Head of caudate nucleus (tissue), 42 donors: Measurements from ENCODE around the gene RSPO4.
A peak's percentile ranks its signal among the peaks of the same experiment; 100 is the strongest.
"Not testable (repeated sequence)": the region's sequence is repeated elsewhere in the genome, so short reads cannot be mapped to it uniquely, and the experiment has no call there.

Experiments used
- DNase-seq, 42 donors: peaks; one replicate each; pipeline versions ENCODE4 v3.0.0 to v3.0.0-alpha.2; 2020 to 2021; ENCODE audit warnings: mixed read lengths in 7 of 42
- intact Hi-C: fragments of 100-400 bp; cut with DNase I; formaldehyde crosslinking; loops from one replicate; pipeline ENCODE4 v1.15.0; 2022

Gene RSPO4

DNA sequence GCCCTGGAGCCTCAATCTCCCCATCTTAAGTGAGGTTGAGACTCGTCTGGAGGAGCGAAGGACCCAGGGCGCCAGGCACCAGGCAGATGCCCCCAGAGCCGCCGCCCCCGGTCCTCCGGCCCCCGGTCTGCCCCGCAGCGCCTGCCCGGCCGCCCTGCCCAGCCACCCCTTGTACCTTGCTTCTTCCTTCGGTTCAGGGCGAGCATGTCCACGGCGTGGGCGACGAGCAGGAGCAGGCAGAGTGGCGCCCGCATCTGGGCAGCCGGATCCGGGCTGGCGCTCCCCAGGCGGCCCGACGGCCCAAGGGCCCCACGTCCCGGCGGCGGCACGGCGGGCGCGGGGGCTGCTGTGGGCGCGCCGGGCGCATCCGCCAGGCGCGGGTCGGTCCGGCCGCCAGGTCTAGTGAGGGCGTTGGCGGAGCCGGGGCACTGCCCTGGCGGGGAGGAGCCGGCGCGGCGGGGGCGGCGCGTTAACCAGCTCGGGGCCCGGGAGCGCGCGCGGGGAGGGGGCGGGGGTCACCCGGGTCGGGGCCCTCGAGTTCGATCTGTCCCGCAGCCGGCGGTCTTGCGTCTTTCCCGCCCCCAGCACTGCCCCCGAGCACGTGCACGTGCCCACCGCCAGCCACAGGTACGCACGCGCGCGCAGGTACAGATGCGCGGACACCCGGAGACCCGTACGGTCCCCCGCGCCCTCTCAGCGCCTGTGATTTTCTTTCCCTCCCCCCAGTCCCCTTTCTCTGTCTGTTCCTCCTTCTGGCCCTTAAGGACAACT, at the start of gene RSPO4:
Gene RSPO4, minus strand, starts transcription at position 401 of the 771 bp plus-strand sequence. Its CDS starts 147 bp downstream, at position 254.
- peak in 9 of 42 donors; percentile 6 to 49 (median 28) for DNase-seq

DNA sequence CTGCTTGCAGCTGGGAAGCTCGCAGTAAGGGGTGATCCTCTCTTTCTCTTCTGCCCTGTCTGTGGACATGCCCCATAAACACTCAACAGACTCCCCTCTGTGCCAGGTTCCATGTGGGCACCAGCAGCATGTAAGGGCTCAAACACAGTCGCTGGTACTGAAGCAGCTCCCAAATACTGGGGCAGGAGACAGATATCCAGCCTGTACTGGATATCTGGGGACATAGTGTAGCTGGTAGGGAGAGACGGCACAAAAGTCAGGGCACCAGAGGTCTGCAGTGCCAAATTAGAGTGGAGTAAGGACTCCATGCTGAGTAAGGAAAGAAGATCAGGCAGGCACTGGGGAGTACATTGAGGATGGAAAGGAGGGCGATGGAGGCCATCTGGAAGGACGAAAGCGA, 48.3 kb upstream of the RSPO4 start:
- no peak for DNase-seq
- intact Hi-C loops: no loop called here

More for the DNA sequence above, at the start of gene RSPO4:
- intact Hi-C loops: no loop called here

DNA sequence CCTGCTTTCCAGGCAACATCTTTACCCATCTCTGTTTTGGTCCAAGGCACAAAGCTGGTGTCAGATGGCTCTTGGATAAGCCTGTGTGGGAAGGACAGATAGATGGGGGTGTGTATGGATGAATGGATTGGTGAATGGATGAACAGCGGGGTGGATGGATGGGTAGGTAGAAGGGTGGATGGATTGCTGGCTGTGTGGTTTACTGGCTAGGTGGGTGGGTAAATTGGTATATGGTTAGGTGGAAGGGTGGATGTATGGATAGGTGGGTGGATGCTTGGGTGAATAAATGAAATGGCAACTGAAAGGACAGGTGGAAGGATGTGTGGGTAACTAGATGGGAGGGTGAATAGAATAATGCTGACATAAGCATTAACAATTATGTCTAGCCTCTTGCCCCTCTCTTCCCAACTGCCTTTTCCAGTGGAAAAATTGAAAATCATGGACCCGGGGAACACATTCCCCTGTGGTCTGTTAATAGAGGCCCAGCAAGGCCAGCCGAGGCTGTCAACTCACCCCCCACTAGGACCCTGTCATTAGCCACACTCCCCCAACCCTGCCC, 43.8 kb upstream of the RSPO4 start:
- intact Hi-C loops: no loop called here

DNA sequence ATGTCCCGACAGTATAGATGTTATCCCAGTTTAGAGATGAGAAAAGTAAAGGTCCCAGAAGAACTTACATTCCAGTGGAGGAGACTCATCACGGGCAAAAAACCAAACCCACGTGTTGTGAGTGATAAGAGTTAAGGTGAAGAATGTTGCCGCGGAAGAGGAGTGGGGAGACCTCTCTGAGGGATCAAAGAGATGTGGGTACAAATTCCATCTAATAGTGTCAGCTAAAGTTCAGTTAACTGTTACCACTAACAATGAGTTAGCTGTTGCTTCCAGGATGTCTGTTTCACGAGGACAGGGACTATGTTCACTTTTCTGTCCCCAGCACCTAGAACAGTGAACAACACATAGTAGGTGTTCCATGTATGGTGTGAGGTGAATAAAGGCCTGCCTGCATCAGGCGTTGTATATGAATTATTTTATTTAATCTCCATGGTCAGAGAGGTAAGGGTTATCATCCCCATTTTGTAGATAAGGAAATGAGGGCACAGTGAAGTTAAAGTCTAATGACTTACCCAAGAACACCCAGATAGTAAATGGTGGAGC, 39.8 kb upstream of the RSPO4 start:
- DNase-seq: no peak

More for the DNA sequence above, 43.8 kb upstream of the RSPO4 start:
- no peak for DNase-seq

DNA sequence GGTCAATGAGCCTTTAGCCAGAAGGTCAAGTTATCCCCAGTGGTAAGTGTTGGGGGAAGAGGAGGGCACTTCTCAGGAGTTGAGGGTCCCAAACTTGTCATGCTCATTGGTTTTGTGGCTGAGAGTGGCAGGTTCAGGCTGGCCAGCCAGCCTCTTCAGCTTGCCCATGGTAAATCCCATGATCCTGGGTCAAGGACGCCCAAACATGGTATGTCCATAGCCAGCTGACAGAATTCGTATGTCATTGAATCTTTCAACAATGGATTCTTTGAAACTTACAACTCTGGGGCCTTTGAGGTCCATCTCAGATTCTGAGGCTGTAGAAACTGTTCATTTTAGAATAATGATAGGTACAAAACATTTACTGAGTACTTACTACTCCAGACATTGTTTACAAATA, 36.1 kb upstream of the RSPO4 start:
- intact Hi-C loops: no loop called here
- DNase-seq: no peak

More for the DNA sequence above, 39.8 kb upstream of the RSPO4 start:
- intact Hi-C loops: no loop called here

DNA sequence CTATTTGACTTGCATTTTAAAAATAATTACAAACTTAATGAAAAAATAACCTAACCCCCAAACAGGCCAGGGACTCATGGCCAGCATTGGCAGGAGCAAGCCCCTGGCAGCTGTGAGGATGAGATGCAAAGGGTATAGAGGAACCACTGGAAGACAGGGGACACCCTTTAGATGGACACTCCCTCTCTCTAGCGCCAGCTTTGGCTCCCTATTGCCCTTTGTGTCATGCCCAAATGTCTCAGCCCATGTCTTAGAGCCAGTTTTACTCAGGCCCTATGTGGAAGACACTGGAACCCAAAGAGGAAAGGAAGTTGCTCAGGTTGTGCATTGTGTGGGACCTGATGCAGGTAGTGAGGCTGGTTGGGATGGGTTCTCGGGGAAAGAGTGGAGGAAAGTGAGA, 34.9 kb upstream of the RSPO4 start:
- intact Hi-C loops: no loop called here
- DNase-seq: no peak

DNA sequence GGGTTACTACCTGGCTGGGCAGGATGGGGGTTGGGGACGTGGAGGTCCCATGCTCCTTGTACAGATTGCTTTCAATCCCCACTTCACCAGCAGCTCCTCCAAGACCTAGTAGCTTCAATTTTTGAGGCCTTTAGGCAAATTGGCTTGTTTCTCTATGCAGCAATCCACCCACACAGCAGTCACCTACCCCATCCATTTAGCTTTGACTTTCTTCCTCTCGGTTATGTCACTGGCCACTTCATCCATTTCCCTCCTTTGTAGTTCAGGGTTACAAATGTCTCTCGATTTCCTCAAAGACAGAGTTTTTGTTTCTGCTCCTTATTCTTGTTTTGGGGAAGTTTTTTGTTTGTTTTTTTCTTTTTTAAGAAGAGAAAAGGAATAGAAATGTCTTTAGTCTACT, 33.4 kb upstream of the RSPO4 start:
- intact Hi-C loops: no loop called here
- DNase-seq: no peak

DNA sequence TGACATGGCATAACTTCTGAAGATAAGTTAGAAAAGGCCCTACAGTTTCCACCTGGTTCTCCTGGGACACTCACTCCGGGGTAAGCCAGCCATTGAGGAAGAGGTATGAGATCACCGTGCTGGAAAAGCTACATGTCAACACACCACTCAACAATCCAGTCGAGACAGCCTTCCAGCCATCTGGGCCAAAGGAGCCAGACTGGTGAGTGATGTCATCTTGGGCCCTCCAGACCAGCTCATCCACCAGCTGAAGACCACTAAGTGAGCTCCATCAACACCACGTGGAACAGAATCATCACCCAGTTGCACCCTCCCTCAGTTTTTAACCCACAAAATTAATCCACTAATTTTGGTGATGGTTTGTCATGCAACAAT, 32.3 kb upstream of the RSPO4 start:
- intact Hi-C loops: no loop called here
- DNase-seq: no peak

DNA sequence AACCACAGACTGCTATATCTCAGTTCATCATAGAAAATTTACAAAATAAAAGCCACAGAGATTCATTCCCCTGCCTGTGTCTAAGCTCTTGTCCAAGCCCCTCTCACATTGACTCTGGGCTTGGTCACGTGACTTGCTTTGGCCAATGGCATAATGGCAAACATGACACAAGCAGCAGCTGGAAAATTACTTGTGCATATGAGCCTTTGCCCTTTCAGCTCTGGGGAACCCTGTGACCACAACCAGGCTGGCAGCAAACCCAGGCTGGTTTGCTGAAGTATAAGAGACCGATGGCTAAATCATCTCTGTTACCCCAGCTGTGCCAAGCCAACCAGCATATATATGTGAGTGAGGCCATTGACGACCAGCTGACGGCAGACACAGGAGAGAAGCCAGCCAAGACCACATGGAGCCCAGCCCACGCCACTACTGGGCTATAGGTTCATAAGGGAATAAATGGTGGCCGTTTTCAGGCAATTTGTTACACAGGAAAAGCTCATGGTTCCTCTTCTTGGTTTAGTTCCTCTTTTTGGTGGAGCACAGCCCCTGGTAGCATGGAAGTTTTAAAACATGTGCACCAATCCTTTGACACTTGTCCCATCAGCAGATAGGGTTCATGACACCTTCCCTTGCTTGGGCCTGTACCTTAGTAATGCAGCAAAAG, 31.8 kb upstream of the RSPO4 start:
- peak in 1 of 42 donors; percentile 2 for DNase-seq
- intact Hi-C loops: no loop called here

DNA sequence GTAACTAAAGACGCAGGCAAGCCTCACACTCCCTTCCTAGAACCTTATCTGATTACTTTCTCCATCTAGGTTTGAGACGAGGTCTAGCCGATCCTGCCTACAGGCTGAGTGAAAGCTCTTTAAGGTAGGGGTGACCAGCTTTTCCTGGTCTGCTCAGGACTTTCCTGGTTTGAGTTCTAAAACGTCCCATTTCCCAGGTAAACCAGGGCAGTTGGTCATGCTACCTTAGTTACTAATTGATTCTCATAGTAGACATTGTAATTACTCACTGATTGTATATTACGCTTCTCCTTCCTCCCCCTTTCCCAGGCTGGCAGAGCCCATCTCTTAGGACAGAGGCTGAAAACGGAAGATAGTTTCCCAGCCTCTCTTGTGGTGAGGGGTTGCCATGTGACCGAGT, 27.9 kb upstream of the RSPO4 start:
- no peak for DNase-seq
- intact Hi-C loops: no loop called here

DNA sequence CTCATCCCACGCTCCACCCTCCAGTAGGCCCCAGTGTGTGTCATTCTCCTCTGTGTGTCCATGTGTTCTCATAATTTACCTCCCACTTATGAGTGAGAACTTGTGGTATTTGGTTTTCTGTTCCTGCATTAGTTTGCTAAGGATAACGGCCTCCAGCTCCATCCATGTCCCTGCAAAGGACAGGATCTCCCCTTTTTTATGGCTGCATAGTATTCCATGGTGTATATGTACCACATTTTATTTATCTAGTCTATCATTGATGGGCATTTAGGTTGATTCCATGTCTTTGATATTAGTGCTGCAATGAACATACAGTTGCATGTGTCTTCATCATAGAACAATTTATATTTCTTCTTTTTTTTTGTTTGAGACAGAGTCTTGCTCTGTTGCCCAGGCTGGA, 24.1 kb upstream of the RSPO4 start:
- intact Hi-C loops: not testable (repeated sequence)

DNA sequence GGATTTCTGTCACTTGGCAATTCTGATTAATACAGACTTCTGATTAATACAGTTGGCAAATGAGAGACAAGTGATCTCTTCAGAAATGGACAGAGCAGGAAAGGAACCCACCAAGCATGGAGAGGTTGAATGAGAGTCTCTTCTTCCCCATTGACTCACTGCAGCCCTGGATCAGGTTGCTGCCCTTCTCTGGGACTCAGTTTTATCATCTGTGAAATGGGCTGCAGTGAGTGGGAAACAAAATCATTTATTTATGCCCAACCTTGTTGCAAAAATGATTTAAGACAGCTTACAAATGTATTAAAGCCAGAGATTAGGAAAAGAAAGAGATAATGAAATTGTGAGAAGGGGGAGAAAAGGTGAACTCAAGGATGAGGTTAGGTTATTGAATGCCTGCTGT, 20.8 kb upstream of the RSPO4 start:
- no peak for DNase-seq
- intact Hi-C loops: no loop called here

More for the DNA sequence above, 24.1 kb upstream of the RSPO4 start:
- not testable (repeated sequence) for DNase-seq

DNA sequence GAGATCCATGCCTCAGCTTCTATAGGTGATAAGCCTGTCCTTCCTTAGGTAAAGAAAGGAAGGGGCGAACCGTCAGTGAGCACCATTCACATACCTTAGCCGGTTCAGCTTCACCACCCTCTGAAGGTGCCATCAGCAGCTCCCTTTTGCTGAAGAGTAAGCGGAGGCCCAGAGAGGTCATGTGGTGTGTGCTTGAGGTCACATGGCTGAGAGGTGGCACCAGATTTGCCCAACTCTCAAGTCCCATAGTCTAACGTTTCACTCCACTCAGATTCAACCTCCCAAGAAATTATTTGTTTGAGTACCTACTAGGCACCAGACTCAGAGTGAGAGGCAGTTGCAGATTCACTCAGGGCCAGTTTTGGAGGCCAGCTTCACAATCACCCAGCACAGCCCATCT, 18.5 kb upstream of the RSPO4 start:
- intact Hi-C loops: no loop called here
- no peak for DNase-seq

DNA sequence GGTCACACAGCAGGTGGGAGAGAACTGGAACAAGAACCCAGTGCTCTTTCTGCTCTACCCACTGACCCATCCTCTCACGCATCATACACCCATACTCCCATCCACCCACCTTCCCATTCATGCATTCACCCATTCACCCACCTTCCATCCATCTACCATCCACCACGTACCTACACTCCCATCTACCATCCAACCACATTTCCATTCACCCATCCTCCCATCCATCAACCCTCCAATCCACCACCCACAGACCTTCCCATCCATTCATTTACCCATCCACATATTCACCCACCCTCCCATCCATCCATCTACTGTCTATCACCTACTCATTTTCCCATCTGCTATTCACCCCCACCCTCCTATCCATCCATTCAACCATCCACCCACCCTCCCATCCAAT, 17.2 kb upstream of the RSPO4 start:
- intact Hi-C loops: no loop called here
- DNase-seq: no peak

DNA sequence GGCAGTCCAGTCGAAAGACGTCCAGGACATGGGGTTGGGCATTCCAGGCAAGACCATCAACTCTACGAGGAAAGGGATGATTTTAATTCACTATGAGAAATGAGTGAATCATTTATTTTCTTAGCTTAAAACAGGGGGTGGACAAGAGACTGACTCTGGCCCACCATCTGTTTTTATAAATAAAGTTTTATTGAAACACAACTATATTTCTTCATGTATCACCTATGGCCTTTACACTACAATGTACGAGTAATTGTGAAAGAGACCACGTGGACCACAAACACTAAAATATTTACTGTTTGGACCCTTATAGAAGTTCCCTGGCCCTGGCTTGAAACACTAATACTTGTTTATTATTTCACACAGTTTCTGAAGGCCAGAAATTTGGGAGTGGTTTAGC, 15.6 kb upstream of the RSPO4 start:
- no peak for DNase-seq
- intact Hi-C loops: no loop called here

DNA sequence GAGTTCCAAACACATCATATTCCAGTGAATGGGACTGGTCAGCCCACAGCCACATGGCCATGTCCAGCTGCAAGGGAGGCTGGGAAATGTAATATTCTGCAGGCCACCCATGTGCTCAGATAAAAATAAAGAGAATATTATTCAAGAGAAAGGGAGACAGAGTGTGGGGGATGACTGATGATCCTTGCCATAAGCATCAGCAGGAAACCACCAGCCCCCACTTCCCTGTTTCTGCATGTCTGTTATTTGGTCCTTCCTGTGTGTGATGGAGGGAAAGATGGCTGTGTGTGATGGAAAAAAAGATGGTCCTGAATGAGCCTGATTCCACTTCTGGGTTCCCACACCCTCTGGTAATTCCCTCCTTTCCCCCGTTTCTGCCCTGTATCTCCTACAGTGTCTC, 13.1 kb upstream of the RSPO4 start:
- intact Hi-C loops: no loop called here
- no peak for DNase-seq

DNA sequence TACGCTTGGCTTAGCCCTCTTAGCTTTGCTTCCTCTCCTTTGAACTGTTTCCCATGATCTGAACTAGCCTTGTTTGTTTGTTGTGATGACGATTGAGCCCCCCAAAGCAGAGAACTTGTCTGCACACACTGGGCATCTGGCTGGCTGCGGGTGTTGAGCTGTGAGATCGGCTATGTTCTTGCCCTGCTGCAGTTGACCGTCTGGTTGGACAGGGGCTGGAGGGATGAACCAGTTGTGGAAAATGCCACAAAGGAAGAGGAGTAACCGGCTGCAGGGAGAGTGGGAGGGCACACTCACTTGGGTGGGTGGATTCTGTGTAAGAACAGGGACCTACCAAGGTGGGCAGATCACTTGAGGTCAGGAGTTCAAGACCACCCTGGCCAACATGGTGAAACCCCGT, 12.4 kb upstream of the RSPO4 start:
- intact Hi-C loops: no loop called here
- no peak for DNase-seq

DNA sequence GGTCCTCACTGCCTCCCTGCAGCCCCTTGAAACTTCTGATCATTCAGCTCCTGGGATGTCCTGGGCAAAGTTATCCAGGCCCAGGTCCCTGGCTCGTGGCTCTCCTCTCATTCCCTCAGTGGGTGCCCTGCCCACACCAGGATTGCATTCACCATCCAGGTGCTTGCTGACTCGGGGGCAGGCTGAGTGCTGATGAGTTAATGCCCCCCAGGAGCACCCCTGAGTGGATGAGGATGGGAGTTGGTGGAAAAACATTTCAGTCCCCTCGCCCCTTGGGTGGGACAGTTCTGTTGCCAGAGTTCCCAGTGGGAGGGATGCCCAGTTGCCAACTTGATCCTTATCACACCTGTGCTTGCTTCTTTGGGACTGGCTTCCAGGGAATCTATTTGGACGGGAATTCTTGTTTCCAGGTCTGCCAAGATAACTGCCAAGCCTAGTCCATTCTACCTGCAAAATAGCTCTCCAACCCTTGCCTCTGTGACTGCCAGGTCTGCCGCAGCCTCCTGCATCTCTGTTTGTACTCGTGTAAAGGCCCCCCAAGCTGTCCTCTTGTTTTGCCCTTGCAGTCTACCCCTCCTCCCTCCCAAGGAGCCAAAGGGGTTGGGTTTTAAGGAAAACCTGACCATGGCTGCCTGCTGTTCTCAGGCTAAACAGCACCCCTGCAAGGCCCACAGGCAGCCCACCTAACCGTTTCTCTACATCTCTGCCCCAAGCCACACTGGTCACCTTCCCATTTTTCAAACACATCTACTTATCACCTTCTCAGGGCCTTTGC, 11.6 kb upstream of the RSPO4 start:
- no peak for DNase-seq
- intact Hi-C loops: no loop called here

DNA sequence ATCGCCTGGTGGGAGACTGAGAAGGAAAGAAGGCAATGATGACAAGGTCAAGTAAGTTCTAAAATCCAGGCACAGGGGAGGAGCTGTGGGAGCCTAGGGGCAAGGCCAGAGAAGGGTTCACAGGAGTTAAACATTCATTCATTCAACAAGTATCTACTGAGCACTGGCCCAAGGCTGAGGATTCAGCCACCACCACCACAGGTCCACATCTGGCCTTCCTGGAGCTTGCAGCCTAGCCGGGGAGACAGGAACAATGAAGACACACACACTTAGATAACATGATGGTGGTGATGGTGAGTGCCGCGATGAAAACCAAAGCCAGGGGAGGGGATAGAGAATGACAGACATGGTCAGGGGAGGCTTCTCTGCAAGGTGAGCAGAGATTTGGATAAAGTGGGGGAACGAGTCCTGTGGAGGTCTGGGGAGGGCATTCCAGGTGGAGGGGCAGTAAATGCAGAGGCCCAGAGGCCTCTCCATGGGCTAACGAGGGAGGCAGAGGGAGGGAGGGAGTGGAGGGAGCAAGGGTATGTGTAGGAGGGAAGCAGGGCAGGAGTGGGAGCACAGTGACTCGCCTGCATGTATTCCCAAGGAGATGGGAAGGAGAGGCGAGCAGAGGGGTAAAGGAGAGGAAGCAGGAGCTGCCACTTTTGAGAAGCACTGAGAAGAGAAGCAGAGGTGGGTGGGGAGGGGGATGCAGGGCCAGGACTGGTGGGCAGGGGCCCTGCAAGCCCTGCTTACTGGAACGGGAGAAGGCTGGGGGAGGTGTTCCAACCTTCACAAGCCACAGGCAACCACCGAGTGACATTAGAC, 10.5 kb upstream of the RSPO4 start:
- intact Hi-C loops: no loop called here
- peak in 3 of 42 donors; percentile 16 to 47 (median 35) for DNase-seq
